Ishikawa (cell line): ENCODE data around the gene ACBD6.

Experiments used
- CEBPB ChIP-seq: IDR thresholded peaks from 2 replicates; pipeline ENCODE4 v1.6.1; 2012
- CREB1 ChIP-seq: IDR thresholded peaks from 2 replicates; pipeline ENCODE4 v1.6.1; 2012; ENCODE audit warnings: low read depth
- EGR1 ChIP-seq: IDR thresholded peaks from 2 replicates; pipeline ENCODE4 v1.6.1; 2012
- EP300 ChIP-seq: IDR thresholded peaks from 2 replicates; pipeline ENCODE4 v1.6.1; 2012; ENCODE audit warnings: borderline replicate concordance
- FOXM1 ChIP-seq: IDR thresholded peaks from 2 replicates; pipeline ENCODE4 v1.6.1; 2012; ENCODE audit warnings: low read depth, borderline replicate concordance
- MAX ChIP-seq: IDR thresholded peaks from 2 replicates; pipeline ENCODE4 v1.6.1; 2012
- NFIC ChIP-seq: IDR thresholded peaks from 2 replicates; pipeline ENCODE4 v1.6.1; 2012
- RAD21 ChIP-seq: IDR thresholded peaks from 2 replicates; pipeline ENCODE4 v1.6.1; 2012; ENCODE audit warnings: low read depth
- TAF1 ChIP-seq: IDR thresholded peaks from 2 replicates; pipeline ENCODE4 v1.6.1; 2012; ENCODE audit warnings: low read depth, mild to moderate bottlenecking
- TCF12 ChIP-seq: IDR thresholded peaks from 2 replicates; pipeline ENCODE4 v1.6.1; 2012; ENCODE audit warnings: low read depth
- TEAD4 ChIP-seq: IDR thresholded peaks from 2 replicates; pipeline ENCODE4 v1.6.1; 2012
- USF1 ChIP-seq: IDR thresholded peaks from 2 replicates; pipeline ENCODE4 v1.6.1; 2012
- YY1 ChIP-seq: IDR thresholded peaks from 2 replicates; pipeline ENCODE4 v1.6.1; 2012; ENCODE audit warnings: low read depth
- ZBTB7A ChIP-seq: IDR thresholded peaks from 2 replicates; pipeline ENCODE4 v1.6.1; 2012; ENCODE audit warnings: low read depth
- TF ChIP-seq, protein P1 (sequence below): IDR thresholded peaks from 2 replicates; pipeline ENCODE4 v1.6.1; 2012; ENCODE audit warnings: low read depth, mild to moderate bottlenecking

Gene ACBD6

GRCh38 chr1:180267761-180268555 is 234.4 kb downstream of the ACBD6 start:
- TF ChIP-seq TCF12 (no peak), CREB1 (no peak), CEBPB (no peak), NFIC (no peak), RAD21 (no peak), ZBTB7A (no peak), YY1 (no peak), EGR1 (no peak), EP300 (no peak), USF1 (no peak), TEAD4 (no peak), MAX (no peak), TAF1 (no peak), FOXM1 (no peak)
- TF ChIP-seq, protein P1, sequence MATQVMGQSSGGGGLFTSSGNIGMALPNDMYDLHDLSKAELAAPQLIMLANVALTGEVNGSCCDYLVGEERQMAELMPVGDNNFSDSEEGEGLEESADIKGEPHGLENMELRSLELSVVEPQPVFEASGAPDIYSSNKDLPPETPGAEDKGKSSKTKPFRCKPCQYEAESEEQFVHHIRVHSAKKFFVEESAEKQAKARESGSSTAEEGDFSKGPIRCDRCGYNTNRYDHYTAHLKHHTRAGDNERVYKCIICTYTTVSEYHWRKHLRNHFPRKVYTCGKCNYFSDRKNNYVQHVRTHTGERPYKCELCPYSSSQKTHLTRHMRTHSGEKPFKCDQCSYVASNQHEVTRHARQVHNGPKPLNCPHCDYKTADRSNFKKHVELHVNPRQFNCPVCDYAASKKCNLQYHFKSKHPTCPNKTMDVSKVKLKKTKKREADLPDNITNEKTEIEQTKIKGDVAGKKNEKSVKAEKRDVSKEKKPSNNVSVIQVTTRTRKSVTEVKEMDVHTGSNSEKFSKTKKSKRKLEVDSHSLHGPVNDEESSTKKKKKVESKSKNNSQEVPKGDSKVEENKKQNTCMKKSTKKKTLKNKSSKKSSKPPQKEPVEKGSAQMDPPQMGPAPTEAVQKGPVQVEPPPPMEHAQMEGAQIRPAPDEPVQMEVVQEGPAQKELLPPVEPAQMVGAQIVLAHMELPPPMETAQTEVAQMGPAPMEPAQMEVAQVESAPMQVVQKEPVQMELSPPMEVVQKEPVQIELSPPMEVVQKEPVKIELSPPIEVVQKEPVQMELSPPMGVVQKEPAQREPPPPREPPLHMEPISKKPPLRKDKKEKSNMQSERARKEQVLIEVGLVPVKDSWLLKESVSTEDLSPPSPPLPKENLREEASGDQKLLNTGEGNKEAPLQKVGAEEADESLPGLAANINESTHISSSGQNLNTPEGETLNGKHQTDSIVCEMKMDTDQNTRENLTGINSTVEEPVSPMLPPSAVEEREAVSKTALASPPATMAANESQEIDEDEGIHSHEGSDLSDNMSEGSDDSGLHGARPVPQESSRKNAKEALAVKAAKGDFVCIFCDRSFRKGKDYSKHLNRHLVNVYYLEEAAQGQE = no peak

DNA sequence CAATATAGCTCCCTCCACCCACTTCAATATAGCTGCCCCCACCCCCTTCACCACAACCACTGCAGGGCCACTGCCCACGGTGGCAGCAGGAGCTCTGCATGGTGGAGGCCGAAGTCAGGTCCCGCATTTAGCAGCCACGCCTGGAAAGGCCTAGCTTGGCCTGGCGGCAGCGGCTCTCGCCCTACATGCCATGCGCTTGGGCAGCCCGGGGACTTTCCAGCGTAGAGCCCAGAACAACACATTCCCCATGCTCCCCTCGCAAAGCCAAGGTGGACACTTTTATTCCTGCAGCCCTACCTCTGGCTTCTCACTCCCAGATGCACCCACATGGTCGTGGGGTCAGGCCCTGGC is 235.2 kb downstream of the ACBD6 start:
- TF ChIP-seq NFIC = no peak
- no peak for TF ChIP-seq YY1
- no peak for TF ChIP-seq TEAD4
- no peak for TF ChIP-seq CREB1
- TF ChIP-seq TCF12 = no peak
- no peak for TF ChIP-seq USF1
- TF ChIP-seq ZBTB7A = no peak
- TF ChIP-seq MAX = no peak
- TF ChIP-seq EP300 = no peak
- no peak for TF ChIP-seq RAD21

DNA sequence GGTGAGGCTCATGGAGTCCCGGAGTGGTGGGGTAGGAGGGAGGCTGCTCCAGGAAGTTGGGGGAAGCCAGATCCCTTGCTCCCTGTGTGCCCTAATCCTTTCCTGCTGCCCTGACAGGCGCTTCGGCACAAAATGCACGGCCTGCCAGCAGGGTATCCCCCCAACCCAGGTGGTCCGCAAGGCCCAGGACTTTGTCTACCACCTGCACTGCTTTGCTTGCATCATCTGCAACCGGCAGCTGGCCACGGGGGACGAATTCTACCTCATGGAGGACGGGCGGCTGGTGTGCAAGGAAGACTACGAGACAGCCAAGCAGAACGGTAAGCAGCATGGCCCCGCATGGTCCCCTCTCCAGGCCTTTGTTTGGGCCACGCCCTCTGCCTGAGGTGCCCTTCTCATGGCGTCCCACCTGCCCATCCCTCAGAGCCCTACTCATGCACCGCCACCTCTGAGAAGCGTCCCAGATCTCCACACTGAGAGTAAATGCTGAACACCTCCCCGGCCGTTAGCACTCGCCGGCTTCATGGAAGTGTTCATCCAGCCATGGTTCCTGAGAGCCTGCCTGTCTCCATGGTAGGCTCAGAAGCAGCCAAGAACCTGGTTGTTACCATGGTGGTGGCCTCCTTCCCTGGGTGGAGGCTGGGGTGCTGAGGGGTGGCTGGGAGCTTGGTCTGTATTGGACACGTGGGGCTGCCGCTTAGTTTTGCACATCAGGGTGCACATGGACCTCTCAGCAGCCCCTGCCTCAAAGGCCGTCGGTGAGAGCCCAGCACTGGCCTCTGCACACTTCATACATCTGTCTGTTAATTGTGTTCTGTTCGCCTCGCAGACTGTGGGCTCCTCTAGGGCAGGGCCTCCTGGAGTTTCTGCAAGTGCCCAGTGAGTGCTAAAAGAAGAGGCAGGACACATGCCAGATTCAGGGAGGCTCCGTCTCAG is 235.8 kb downstream of the ACBD6 start:
- TF ChIP-seq CREB1 (no peak), RAD21 (no peak), TEAD4 (no peak), NFIC (no peak), FOXM1 (no peak), ZBTB7A (no peak), TCF12 (no peak), EGR1 (no peak), USF1 (no peak), MAX (no peak), YY1 (no peak), EP300 (no peak), CEBPB (no peak), TAF1 (no peak)
- TF ChIP-seq, protein P1 = no peak

DNA sequence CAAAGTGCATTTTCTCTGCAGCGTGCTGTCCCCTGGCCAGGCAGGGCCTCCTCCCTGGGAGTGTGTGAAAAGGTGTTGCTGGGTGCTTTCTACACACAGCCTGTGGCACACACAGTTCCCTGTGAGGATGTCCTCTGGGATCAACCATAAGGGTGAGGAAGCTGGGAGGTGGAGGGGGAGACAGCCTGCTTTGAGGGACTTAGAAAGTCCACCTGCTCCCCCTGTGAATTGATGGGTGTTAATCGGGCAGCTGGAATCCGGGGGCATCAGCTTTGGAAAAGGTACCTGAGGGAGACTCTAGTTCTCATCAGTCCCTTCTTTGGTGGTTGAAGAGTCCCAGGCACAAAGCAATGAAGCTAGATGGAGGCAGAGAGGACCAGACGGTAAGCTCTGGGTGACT is 236.5 kb downstream of the ACBD6 start:
- TF ChIP-seq FOXM1 = no peak
- TF ChIP-seq MAX = no peak
- no peak for TF ChIP-seq USF1
- TF ChIP-seq, protein P1 = no peak
- no peak for TF ChIP-seq YY1
- TF ChIP-seq NFIC = no peak
- TF ChIP-seq RAD21 = no peak
- TF ChIP-seq EGR1 = no peak
- TF ChIP-seq TEAD4 = no peak
- TF ChIP-seq CEBPB = no peak
- no peak for TF ChIP-seq ZBTB7A
- TF ChIP-seq CREB1 = no peak
- no peak for TF ChIP-seq EP300
- TF ChIP-seq TAF1 = no peak
- TF ChIP-seq TCF12 = no peak
